AG10803 (cell line): ENCODE data around the gene RHBDD3.

Experiments
- DNase-seq: peaks from one replicate; pipeline ENCODE4 v3.0.0; 2010; ENCODE audit warnings: low read depth
- H3K4me3 ChIP-seq: 2 replicates; pipeline ENCODE4 v1.5.1; 2011; ENCODE audit warnings: mild to moderate bottlenecking, low read length, control low read depth
- CTCF ChIP-seq: conservative IDR thresholded peaks from 2 replicates; pipeline ENCODE4 v1.5.1; 2011; ENCODE audit warnings: mild to moderate bottlenecking, low read length, control low read depth, inconsistent platforms

RHBDD3 gene

GRCh38 chr22:29272624-29273023 lies 4.8 kb upstream of the RHBDD3 start:
- DNase-seq, result no peak
- no peak overlapping the region for H3K4me3 ChIP-seq
- no peak for TF ChIP-seq CTCF

GRCh38 chr22:29270475-29271271 lies 2.9 kb upstream of the RHBDD3 start:
- TF ChIP-seq CTCF, result no peak
- H3K4me3 ChIP-seq, result peak overlapping the region; percentile 91
- peak; percentile 27 for DNase-seq

- no peak for TF ChIP-seq CTCF
- no peak for DNase-seq
- H3K4me3 ChIP-seq, result peak overlapping the region; percentile 91
Measured at GRCh38 chr22:29269731-29270474, 2.1 kb upstream of the RHBDD3 start.

GRCh38 chr22:29269230-29269604 lies 1.4 kb upstream of the RHBDD3 start:
- peak overlapping the region; percentile 91 for H3K4me3 ChIP-seq
- DNase-seq, result no peak
- no peak for TF ChIP-seq CTCF

GRCh38 chr22:29268511-29269229 lies 889 bp upstream of the RHBDD3 start:
- TF ChIP-seq CTCF, result no peak
- DNase-seq, result peak; percentile 75
- peak overlapping the region; percentile 91 for H3K4me3 ChIP-seq

GRCh38 chr22:29267462-29267857 lies 321 bp downstream of the RHBDD3 start:
- H3K4me3 ChIP-seq, result peak overlapping the region; percentile 91
- DNase-seq, result no peak
- TF ChIP-seq CTCF, result no peak
